Transverse colon (tissue), 4 donors: ENCODE measurements around the gene SSBP4.

Experiments
- EP300 ChIP-seq: sonication (generic); formaldehyde crosslinking; IDR thresholded peaks from one replicate; pipeline ENCODE4 v1.6.1; 2017; ENCODE audit warnings: antibody characterized with exemption, low read depth
- POLR2A ChIP-seq: fragments of 450-650 bp; IDR thresholded peaks from one replicate; pipeline ENCODE4 v1.6.1; 2016; ENCODE audit warnings: antibody characterized with exemption, mild to moderate bottlenecking, moderate library complexity
- POLR2AphosphoS5 ChIP-seq, 3 donors: sonication (generic); formaldehyde crosslinking; IDR thresholded peaks; one replicate each; pipeline ENCODE4 v1.6.1; 2016; ENCODE audit warnings: antibody characterized with exemption in 3 of 3
- TF ChIP-seq, protein P1 (sequence below), 5 experiments: fragments of 200-600 bp in 3 of 5; fragments of 450-650 bp in 2 of 5; sonication (generic) in 3 of 5; IDR thresholded peaks; 1 replicate in 2 of 5; 2 replicates in 3 of 5; pipeline ENCODE4 v1.5.1; 2016 to 2017; ENCODE audit warnings: antibody characterized with exemption in 5 of 5, inconsistent platforms in 3 of 5, mild to moderate bottlenecking in 2 of 5, moderate library complexity in 1 of 5

DNA sequence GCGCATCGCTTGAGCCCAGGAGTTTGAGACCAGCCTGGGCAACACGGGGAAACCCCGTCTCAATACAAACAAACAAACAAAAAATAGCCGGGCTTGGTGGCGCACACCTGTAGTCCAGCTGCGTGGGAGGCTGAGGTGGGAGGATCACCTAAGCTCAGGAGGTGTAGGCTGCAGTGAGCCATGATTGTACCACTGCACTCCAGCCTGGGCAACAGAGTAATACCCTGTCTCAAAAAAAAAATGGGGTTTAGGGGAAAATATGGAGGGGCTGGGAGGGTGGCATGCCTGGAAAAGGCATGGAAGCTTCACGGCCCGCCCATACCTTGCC lies 20.7 kb downstream of the SSBP4 start:
- TF ChIP-seq, protein P1, sequence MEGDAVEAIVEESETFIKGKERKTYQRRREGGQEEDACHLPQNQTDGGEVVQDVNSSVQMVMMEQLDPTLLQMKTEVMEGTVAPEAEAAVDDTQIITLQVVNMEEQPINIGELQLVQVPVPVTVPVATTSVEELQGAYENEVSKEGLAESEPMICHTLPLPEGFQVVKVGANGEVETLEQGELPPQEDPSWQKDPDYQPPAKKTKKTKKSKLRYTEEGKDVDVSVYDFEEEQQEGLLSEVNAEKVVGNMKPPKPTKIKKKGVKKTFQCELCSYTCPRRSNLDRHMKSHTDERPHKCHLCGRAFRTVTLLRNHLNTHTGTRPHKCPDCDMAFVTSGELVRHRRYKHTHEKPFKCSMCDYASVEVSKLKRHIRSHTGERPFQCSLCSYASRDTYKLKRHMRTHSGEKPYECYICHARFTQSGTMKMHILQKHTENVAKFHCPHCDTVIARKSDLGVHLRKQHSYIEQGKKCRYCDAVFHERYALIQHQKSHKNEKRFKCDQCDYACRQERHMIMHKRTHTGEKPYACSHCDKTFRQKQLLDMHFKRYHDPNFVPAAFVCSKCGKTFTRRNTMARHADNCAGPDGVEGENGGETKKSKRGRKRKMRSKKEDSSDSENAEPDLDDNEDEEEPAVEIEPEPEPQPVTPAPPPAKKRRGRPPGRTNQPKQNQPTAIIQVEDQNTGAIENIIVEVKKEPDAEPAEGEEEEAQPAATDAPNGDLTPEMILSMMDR (IDR thresholded peaks at IDR 0.05) = no peak
- no peak for TF ChIP-seq POLR2A
- no peak for TF ChIP-seq POLR2AphosphoS5 (IDR thresholded peaks at IDR 0.05)
- no peak for TF ChIP-seq EP300
